GM21825 (cell line): ENCODE results near the gene GLMP.
A peak's percentile ranks its signal among the peaks of the same experiment; 100 is the strongest.

Experiments used
- ATAC-seq: cut with Tn5 transposase; IDR thresholded peaks from one replicate; pipeline ENCODE4 v1.9.1; 2021; ENCODE audit warnings: mild to moderate bottlenecking, moderate library complexity; ENCODE audit not compliant: unreplicated experiment

Gene GLMP

DNA sequence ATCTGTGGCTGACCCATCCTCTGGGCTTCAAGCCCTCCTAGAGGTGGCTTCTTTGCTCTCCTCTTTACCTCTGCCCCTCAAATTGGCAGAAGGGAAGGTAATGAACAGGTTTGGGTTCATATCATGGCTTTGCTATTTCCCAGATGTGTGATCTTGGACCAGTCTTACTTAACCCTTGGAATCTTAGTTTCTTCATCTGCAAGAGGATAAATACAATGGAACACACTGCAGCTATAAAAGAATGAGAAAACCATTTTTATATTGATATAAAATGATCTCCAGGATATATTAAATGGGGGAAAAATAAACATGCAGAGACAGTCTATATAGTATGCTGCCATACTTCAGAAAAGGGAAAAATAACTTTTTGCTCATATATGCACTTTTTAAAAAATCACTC is 5.6 kb downstream of the GLMP start:
- ATAC-seq = no peak

DNA sequence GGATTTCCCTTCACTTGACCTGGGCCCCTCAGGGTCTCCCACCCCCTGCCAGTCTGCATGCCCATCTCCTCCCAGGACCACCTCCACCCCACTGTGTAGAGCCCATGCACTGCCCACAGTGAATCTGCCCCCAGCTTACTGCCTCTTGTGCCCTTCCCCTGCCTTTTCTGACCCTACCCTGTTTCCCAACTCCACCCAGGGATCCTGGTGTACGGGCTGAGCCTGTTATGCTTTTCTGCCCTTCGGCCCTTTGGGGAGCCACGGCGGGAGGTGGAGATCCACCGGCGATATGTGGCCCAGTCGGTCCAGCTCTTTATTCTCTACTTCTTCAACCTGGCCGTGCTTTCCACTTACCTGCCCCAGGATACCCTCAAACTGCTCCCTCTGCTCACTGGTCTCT is 9.4 kb downstream of the GLMP start:
- ATAC-seq = no peak

- no peak for ATAC-seq
Measured at GRCh38 chr1:156285437-156285836, 10.0 kb downstream of the GLMP start.

GRCh38 chr1:156284757-156285156 is 10.7 kb downstream of the GLMP start:
- ATAC-seq = no peak

DNA sequence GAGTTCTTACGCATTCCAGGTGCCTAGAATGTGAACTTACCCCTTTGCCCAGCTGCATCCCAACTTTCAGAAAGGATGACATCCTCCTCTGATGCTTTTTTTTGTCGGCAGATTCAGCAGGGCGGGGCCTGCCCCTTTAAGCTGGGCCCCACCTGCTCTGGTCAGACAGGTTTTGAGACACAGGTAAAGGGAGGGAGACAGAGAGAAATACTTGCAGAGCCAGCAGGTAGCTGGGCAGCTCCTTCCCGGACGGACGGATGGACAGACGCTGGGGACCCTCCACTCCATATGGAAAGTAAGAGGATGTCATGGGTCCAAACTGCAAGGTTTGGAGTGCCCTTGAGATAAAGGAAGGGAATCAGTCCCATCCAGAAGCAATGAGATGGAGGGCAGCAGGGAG is 11.4 kb downstream of the GLMP start, which contains the start of gene TMEM79:
Gene TMEM79, plus strand, starts transcription at position 214 of the 400 bp plus-strand sequence. CDS start 902 bp downstream, outside the sequence.
- ATAC-seq = no peak

DNA sequence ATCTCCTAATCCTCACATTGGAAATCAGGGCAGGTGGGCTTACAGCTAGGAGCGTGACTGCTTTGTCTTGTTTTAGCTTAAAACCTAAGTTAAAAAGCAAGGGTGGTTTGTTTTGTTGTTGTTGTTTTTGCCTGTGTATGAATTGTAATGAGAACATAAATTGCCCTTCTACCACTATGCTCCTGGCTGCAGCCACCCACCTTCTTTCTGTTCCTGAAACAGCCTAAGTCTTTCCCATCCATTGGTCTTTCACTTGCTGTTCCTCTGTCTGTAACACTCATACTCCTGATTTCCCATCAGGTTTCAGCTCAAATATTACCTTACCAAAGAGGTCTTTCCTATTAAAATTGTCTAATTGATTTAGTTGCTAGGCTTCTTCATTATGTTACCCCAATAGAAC is 12.0 kb downstream of the GLMP start:
- no peak for ATAC-seq

DNA sequence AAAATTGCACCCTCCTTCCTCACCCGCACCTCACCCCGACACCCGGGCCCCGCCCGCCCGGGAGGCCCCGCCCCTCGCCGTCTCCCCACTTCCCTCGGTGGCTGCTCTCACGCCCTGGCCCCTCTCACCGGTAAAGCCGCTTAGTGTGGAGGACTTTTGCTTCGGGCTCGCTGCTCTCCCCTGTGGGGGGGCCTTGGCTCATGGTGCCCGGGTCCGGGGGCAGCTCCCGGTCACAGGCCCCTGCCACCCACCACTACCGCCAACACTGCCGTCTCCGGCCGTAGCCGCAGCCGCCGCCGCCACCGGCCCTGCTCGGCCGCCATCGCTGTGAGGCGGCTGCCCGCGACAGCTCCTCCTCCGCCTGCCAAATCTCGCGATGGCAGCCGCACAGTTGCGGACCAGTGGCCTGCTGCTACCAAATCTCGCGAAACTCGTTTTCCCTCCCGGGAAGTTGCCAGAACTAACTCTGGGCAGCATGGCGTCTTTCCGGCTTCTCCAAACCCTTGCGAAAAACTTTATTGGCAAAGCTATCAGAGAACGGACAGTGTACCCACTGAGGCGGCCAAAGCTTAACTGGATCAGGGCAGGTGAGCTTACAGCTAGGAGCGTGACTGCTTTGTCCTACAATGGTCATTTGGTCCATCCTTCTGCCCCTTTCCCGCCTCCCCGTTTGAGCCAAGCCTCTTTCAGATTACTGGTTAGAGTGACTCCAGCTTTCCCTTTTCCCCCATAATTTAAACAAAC is 12.8 kb downstream of the GLMP start, which contains the start of gene SMG5:
Gene SMG5, minus strand, starts transcription at position 347 of the 744 bp plus-strand sequence. Its CDS starts 145 bp downstream, at position 202.
- peak; percentile 66 for ATAC-seq

DNA sequence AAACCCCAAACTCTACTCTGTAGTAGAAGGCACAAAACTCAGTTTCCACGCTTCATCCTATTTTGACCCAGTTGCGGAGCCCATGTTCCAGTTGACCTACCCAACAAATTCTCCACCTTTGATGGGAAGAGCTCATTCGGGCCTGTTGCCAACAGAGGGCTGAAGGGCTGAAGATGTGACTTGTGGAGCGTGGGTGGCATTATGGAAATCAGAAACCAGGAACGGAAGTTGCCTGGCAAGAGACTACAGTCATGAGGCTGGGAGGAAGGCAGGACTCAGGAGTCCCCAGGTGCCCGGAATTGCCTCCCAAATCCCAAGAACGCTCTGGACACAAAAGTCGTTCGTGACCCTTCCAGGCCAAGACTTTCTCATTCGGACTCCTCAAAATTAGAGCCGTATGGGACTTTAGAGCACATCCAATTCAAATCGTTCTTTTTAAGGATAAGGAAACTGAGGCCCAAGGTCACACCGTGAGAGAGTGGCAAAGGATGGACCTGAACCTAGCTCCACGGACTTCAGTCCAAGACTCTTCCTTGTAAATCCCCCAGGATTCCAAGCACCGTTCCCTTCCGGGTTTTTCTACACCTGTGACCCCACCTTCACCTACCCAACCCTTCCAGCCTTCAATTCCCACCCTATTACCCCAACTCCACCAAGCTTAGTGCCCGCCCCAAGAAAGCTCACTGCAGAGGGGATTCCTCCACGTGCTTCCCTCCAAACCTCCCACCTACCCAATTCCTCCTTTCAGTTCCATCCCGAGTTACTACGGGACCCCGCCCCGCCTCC is 13.6 kb downstream of the GLMP start:
- peak; percentile 4 for ATAC-seq

GRCh38 chr1:156281281-156281680 is 14.2 kb downstream of the GLMP start:
- ATAC-seq = no peak

- ATAC-seq = no peak
Measured at GRCh38 chr1:156279837-156280236, 15.6 kb downstream of the GLMP start.

- no peak for ATAC-seq
Measured at GRCh38 chr1:156276966-156277381, 18.5 kb downstream of the GLMP start.

- ATAC-seq = no peak
Measured at GRCh38 chr1:156276532-156276931, 18.9 kb downstream of the GLMP start.

- ATAC-seq = no peak
Measured at GRCh38 chr1:156270314-156270713, 25.2 kb downstream of the GLMP start.

DNA sequence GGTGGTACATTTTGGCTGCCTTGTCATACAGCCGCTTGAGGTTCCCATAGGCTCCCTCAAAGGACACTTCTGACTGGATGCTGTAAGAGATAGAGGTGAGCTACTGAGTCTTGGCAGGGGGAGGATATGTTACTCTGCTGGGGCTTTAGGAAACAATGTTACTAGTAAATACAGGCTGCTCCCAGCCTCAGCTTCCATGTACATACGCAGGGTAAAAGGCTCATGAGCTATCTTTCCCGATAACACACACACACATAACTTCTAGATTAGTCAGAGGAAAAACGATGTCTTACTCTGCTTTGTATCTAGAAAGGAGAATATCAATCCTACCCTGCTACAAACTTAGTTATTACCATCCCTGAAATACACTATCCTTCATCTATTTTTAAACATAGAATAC is 27.1 kb downstream of the GLMP start:
- ATAC-seq = no peak

DNA sequence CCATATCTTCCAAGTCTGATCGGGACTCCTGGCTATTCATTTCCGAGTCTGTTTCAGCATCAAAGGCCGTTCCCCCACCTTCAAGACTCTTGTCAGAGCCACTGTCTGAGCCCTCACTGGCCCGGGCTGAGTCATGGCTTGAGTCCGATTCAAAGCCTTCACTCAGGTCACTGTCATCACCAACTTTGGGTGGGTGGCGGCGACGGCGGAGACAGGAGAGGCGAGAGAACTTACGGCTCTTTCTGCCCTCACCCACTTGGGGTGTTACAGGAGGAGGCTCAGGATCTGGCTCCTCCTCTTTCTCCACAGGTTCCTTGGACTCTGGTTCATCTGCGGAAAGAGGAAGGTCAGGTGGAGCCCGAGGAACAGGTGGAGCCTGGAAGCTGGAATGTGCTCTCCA is 29.4 kb downstream of the GLMP start:
- no peak for ATAC-seq

DNA sequence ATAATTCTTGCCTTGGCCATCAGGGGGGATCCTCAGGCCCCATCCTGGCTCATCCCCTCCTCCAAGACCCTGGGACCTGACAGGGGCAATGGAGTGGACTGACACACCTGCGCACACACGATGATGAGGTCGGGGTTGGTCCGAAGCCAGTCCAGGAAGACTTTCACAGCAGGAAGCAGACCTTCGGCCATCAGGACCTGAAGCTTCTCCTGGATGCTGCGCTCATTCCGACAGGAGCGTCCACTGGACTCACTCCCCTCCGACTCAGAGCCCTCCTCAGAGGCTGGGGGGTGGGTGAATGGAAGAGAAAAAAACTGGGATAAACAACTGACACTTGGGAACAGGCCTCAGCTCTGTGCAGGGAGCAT is 32.2 kb downstream of the GLMP start:
- ATAC-seq = no peak

GRCh38 chr1:156262461-156263287 is 32.8 kb downstream of the GLMP start:
- ATAC-seq = no peak

DNA sequence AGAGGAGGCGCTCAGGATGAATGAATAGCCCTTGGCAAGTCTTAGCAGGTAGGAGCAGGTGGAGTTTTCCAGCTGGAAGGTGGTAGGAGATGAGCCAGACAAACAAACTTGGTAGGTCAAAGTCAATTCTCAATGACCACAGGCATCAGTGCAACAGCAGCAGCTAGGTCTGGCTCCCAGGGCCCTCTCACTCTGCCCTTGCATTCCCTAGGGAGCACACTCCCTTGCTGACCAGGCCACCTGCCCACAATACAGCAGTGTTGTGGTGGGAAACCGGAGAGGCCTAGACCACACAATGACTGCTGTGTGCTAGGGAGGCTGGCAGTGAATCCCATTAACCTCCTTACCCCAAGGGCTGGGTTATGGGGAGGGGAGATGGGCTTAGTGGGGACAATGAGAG is 34.6 kb downstream of the GLMP start:
- no peak for ATAC-seq

GRCh38 chr1:156259805-156260204 is 35.7 kb downstream of the GLMP start:
- no peak for ATAC-seq

DNA sequence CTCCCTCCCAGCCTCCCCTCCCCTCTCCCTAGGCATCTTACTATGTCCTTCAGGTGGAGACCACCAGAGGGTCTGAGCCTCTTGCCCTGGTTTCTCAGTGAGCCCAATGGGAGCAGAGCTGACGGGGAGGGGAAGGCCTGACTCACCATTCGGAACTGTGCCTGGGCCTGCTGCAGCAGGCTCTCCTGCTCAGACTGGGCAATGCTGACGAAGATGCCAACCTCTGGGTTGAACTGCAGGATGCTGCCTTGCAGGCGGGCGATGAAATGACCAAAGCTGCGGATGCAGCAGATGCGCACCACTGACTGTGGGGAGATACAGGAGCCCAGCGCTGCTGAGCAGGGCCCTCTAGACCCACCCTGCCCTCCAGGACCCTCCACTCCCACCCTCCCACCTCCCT is 36.6 kb downstream of the GLMP start:
- no peak for ATAC-seq

DNA sequence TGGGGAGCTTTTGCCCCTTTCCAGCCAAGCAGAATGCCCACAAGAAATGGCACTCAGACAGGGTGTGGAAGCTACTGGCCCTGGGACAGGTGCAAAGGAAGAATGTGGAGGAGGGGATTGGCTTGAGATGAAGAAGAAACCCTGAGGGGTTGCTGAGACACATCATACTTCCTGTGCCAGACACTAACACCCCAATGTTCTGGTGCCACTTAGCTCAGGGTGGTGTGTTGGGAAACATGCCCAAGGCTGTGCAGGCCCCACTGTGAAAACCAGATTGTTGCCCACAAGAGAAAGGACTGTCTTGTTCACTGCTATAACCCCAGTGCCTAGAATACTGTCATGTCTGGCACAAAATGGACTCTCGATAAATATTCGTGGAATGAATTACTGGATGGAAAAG is 37.8 kb downstream of the GLMP start:
- no peak for ATAC-seq
